Calu3 (cell line): Measurements from ENCODE around the gene ADIPOR2. TPM values are rescaled to one million over a fixed set of nuclear protein-coding genes. Genes with fewer than 3 reads are reported as not detected.

ENCODE experiments used
- BruUV-seq: library from RNA; stranded (reverse); fragments of 400-500 nt; replicated peaks from 2 replicates; lab custom pipeline; 2021; lab: Mats Ljungman, UMichigan
- CTCF ChIA-PET: fragments of 300-600 bp; sonication (Branson Sonifier 250); formaldehyde crosslinking; loops from one replicate; lab custom pipeline; 2022; ENCODE audit warnings: antibody characterized with exemption; lab: Charles Lee
- DNase-seq: peaks from one replicate; pipeline ENCODE4 v3.0.0; 2022
- H3K27ac Mint-ChIP-seq: one replicate; pipeline ENCODE4 v1.8.0; 2022; ENCODE audit warnings: mixed read lengths; ENCODE audit not compliant: unreplicated experiment
- H3K27me3 Mint-ChIP-seq: one replicate; pipeline ENCODE4 v1.8.0; 2022; ENCODE audit warnings: mixed read lengths; ENCODE audit not compliant: unreplicated experiment
- H3K36me3 Mint-ChIP-seq: one replicate; pipeline ENCODE4 v1.8.0; 2022; ENCODE audit warnings: mild to moderate bottlenecking, moderate library complexity, mixed read lengths; ENCODE audit not compliant: insufficient read depth, unreplicated experiment
- H3K4me1 Mint-ChIP-seq: one replicate; pipeline ENCODE4 v1.8.0; 2022; ENCODE audit warnings: mild to moderate bottlenecking, low read depth, mixed read lengths; ENCODE audit not compliant: unreplicated experiment
- H3K4me3 Mint-ChIP-seq: one replicate; pipeline ENCODE4 v1.8.0; 2022; ENCODE audit warnings: mild to moderate bottlenecking, low read depth, moderate library complexity, mixed read lengths; ENCODE audit not compliant: unreplicated experiment
- H3K9me3 Mint-ChIP-seq: one replicate; pipeline ENCODE4 v1.8.0; 2022; ENCODE audit warnings: low read depth, mixed read lengths; ENCODE audit not compliant: unreplicated experiment
- intact Hi-C: fragments of 100-400 bp; cut with micrococcal nuclease; formaldehyde crosslinking; loops from one replicate; pipeline ENCODE4 v1.10.0; 2022; ENCODE audit not compliant: unreplicated experiment
- total RNA-seq: library from RNA; stranded (reverse); gene quantifications from 2 replicates; pipeline ENCODE4 v1.2.3, GENCODE V29; 2022
- TF ChIP-seq, protein P1 (sequence below): fragments of 200-600 bp; IDR thresholded peaks from one replicate; pipeline ENCODE4 v1.8.0; 2022; ENCODE audit warnings: antibody characterized with exemption; ENCODE audit not compliant: unreplicated experiment

Gene ADIPOR2
- total RNA-seq, 1 experiment from 2014 or later, result 90.3 TPM

DNA sequence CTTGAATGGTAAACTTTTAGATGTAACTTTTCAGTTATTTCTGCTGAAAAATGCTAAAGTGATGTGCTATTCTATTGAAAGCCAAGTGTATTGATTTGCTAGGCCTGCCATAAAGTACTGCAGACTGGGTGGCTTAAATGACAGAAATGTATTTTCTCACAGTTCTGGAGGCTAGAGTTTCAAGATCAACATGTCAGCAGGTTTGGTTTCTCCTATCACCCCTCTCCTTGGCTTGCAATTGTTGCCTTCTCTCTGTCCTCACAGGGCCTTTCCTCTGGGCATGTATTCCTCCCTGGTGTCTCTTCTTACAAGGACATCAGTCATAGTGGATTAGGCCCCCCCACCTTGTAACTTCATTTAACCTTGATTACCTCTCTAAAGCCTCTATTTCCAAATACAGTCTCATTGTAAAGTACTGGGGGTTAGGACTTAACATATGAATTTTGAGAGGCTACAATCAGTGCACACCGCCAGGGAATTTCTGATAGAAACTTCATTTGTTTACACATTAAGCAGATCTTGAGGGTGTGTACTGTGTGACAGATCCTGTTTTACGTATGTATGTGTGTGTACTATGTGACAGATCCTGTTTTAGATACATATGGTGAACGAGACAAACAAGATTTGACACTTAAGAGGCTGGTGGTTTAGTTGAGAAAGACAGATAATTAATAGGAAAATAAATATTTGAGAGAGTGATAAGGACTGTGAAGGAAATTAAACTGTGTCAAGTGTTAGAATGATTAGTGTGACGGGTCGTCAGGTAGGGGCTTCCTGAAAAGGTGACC, 49.5 kb downstream of the ADIPOR2 start:
- Mint-ChIP-seq H3K9me3 (peaks cover 3% of the 10 kb centered on the region), H3K36me3 (peaks cover 5% of the 10 kb centered on the region), H3K27me3 (no peaks in the 10 kb centered on the region), H3K4me3 (no peak overlapping the region), H3K27ac (peak overlapping the region; percentile 3), H3K4me1 (peaks cover 28% of the 10 kb centered on the region)
- no peak for DNase-seq
- intact Hi-C loops, result loop anchor here (5.0 kb wide), 1 partner anchor 33 kb away; no protein-coding TSS in a partner anchor
- BruUV-seq, result no TSS peak
- TF ChIP-seq, protein P1, sequence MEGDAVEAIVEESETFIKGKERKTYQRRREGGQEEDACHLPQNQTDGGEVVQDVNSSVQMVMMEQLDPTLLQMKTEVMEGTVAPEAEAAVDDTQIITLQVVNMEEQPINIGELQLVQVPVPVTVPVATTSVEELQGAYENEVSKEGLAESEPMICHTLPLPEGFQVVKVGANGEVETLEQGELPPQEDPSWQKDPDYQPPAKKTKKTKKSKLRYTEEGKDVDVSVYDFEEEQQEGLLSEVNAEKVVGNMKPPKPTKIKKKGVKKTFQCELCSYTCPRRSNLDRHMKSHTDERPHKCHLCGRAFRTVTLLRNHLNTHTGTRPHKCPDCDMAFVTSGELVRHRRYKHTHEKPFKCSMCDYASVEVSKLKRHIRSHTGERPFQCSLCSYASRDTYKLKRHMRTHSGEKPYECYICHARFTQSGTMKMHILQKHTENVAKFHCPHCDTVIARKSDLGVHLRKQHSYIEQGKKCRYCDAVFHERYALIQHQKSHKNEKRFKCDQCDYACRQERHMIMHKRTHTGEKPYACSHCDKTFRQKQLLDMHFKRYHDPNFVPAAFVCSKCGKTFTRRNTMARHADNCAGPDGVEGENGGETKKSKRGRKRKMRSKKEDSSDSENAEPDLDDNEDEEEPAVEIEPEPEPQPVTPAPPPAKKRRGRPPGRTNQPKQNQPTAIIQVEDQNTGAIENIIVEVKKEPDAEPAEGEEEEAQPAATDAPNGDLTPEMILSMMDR, result no peak
- CTCF ChIA-PET, result no interaction called here

DNA sequence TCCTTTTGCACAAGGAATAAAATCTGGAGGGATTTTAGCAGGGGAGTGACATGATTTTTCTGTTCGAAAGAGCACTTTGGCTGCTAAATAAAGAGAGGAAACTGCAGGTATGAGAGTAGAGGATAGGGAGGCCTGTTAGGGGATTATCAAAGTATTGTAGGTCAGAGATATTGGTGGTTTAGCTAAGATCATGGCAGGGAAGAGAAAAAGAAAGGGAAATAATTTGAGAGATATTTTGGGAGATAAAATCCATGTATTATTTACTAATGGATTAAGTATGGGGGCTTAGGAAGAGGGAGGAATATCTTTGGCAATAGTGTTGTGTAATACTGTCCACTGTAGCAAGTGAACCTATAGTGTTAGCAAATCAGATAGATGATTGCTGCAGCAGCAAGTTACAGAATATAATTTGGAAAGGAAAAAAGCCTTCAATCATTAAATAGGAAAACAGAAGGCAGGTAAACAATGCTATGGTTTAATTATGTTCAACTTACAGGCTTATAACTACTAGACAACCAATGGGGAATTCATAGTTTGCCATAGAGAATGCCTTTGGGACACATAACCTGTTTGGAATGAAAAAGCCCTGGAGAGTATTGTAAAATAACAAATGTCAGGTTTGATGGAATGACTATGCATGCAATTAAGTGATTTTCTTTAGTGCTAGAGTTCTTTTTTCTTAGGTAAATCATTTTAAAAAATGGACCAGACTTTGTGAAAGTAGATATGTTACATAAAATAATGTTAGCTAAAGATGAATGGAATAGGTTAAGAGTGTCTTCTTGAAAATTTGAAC, 50.5 kb downstream of the ADIPOR2 start:
- no peak overlapping the region for H3K4me3 Mint-ChIP-seq
- H3K36me3 Mint-ChIP-seq, result peaks cover 14% of the 10 kb centered on the region
- TF ChIP-seq, protein P1, result no peak
- CTCF ChIA-PET, result no interaction called here
- no TSS peak for BruUV-seq
- peak overlapping the region; percentile 3 for H3K27ac Mint-ChIP-seq
- peaks cover 3% of the 10 kb centered on the region for H3K9me3 Mint-ChIP-seq
- no peak for DNase-seq
- H3K4me1 Mint-ChIP-seq, result peaks cover 26% of the 10 kb centered on the region
- no peaks in the 10 kb centered on the region for H3K27me3 Mint-ChIP-seq
- intact Hi-C loops, result loop anchor here (5.0 kb wide), 1 partner anchor 34 kb away; no protein-coding TSS in a partner anchor

DNA sequence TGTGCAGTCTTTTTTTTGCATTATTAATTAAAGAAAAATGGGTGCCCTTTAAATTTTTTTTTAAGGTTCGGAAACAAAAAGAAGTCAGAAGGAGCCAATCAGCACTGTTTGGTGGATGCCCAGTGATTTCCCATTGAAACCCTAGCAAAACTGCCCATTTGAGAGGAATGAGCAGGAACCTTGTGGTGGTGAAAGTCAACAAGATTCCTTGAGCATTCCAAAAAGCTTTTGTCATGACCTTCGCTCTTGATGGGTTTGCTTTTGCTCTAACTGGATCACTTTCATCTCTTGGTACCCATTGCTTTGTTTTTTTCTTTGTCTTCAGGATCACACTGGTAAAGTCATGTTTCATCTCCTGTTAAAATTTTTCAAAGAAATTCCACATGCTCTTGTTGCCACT, 54.1 kb downstream of the ADIPOR2 start:
- H3K4me1 Mint-ChIP-seq, result peaks cover 18% of the 10 kb centered on the region
- no peak overlapping the region for H3K4me3 Mint-ChIP-seq
- intact Hi-C loops, result loop anchor here (5.0 kb wide), 1 partner anchor 38 kb away; no protein-coding TSS in a partner anchor
- H3K36me3 Mint-ChIP-seq, result peaks cover 31% of the 10 kb centered on the region
- peaks cover 3% of the 10 kb centered on the region for H3K9me3 Mint-ChIP-seq
- no TSS peak for BruUV-seq
- TF ChIP-seq, protein P1, result no peak
- no peak for DNase-seq
- no peaks in the 10 kb centered on the region for H3K27me3 Mint-ChIP-seq
- no peak overlapping the region for H3K27ac Mint-ChIP-seq
- CTCF ChIA-PET, result no interaction called here

DNA sequence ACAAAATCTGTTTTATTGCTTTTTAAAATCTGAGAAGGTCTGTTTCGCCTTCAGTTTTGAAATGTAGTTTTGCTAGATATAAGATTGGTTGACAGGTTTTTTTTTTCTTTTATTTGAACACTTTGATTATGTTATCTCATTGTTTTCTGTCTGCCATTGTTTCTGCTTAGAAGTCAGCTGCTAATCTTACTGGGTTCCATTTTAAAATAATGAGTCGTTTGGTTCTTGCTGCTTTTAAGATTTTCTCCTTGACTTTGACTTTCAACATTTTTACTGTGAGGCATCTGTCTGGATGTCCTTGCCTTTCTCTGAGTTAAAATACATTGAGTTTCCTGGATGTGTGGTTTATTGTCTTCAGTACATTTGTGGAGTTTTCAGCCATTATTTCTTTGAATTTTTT, 56.7 kb downstream of the ADIPOR2 start:
- CTCF ChIA-PET, result no interaction called here
- TF ChIP-seq, protein P1, result no peak
- Mint-ChIP-seq H3K9me3 (peaks cover 3% of the 10 kb centered on the region), H3K36me3 (peaks cover 31% of the 10 kb centered on the region), H3K4me1 (no peaks in the 10 kb centered on the region), H3K4me3 (no peak overlapping the region), H3K27me3 (no peaks in the 10 kb centered on the region), H3K27ac (no peak overlapping the region)
- BruUV-seq, result no TSS peak
- intact Hi-C loops, result no loop called here
- DNase-seq, result no peak
